Activated CD4-positive, CD25-positive, alpha-beta regulatory T cell treated with anti-CD3 and anti-CD28 coated beads, Interleukin-2, amount 50 U/mL, for 72 hours (primary cell): Measurements from ENCODE around the gene RHAG.
"Not testable (repeated sequence)": the region's sequence is repeated elsewhere in the genome, so short reads cannot be mapped to it uniquely, and the experiment has no call there.

ENCODE experiments used
- DNase-seq: peaks from one replicate; pipeline ENCODE4 v3.0.0; 2021

RHAG gene

GRCh38 chr6:49635480-49635879, 1.2 kb downstream of the RHAG start:
- no peak for DNase-seq

DNA sequence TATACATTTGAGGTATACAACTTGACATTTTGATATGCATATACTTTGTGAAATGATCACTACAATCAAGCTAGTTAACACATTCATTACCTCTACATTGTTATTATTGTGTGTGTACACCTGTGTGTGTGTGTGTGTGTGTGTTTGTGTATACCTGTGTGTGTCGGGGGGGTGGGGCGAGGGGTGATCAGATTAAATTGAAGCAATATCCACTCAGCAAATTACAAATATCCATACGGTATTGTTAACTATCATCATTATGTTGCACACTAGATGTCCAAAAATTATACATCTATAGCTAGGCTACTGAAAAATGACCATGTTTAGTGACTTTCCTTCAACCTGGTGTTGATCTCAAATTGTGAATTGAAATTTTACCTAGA, 1.8 kb downstream of the RHAG start:
- no peak for DNase-seq

GRCh38 chr6:49634092-49634835, 2.4 kb downstream of the RHAG start:
- DNase-seq, result no peak

GRCh38 chr6:49633541-49633940, 3.1 kb downstream of the RHAG start:
- no peak for DNase-seq

GRCh38 chr6:49632727-49633126, 3.9 kb downstream of the RHAG start:
- no peak for DNase-seq

GRCh38 chr6:49629485-49630088, 7.1 kb downstream of the RHAG start:
- DNase-seq, result not testable (repeated sequence)

- DNase-seq, result no peak
Measured at GRCh38 chr6:49626811-49627210, 9.8 kb downstream of the RHAG start.

DNA sequence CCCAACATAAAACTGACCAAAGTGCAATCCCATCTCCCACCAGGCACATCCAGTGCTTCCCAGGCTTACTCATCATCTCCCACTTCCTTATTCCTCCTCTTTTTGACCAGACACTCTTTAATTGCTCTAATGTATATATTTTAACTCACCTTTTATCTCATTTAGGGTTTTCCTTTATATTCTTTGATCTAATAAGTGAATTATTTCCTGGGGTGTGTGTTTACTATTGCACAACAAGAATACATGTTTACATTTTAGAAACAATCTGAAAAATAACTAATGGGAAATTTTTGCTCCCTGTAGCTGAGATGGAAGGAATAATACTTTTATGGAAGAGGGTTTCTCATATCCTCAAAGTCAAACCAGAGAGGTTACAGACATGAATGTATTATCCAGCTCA, 18.4 kb downstream of the RHAG start:
- DNase-seq, result no peak

- DNase-seq, result not testable (repeated sequence)
Measured at GRCh38 chr6:49614144-49614543, 22.5 kb downstream of the RHAG start.

- no peak for DNase-seq
Measured at GRCh38 chr6:49609285-49609684, 27.4 kb downstream of the RHAG start.

DNA sequence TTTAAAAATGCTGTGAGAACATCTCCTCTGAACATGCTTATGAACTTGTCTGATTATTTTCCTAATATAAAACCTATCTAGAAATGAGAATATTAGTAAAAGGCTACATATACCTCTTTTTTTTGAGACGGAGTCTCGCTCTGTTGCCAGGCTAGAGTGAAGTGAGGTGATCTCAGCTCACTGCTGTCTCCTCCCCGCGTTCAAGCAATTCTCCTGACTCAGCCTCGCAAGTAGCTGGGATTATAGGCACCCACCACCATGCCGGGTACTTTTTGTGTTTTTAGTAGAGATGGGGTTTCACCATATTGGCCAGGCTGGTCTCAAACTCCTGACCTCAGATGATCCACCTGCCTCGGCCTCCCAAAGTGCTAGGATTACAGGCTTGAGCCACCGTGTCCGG, 28.4 kb downstream of the RHAG start:
- not testable (repeated sequence) for DNase-seq

- no peak for DNase-seq
Measured at GRCh38 chr6:49607391-49607982, 29.2 kb downstream of the RHAG start.

DNA sequence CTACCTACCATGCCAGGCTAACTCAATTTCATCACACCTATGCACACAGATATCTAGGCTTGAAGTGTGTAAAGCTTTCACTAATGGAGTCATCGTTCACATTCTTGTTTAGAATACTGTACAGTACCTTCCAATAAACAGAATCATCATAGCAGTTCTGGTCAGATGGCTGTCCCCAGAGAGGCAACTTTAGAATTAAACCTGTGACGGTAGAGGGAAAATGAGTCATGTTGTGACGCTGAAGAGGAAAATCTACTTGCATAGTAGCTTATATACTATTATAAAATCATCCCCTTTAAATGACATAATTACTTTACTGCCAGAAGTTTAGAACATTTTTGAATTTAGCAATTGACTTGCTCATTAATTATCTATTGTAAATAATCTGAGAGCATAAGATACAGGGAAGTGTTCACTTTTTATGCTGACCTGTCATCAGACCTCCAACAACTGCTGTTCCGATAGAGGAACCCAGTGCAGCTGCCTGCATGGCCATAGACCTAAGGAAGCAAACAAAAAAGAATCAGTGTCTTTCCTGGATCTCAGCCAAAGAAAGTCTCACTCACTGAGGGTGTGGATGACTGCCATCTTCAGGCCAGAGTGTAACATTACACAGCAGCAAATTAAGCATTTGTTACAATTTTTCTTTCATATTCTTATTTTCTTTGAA, 29.8 kb downstream of the RHAG start:
- no peak for DNase-seq

GRCh38 chr6:49604080-49604479, 32.6 kb downstream of the RHAG start:
- DNase-seq, result not testable (repeated sequence)

- not testable (repeated sequence) for DNase-seq
Measured at GRCh38 chr6:49587262-49587661, 49.4 kb downstream of the RHAG start.

- DNase-seq, result no peak
Measured at GRCh38 chr6:49582529-49582928, 54.1 kb downstream of the RHAG start.

GRCh38 chr6:49579649-49580048, 57.0 kb downstream of the RHAG start:
- DNase-seq, result no peak

- DNase-seq, result no peak
Measured at GRCh38 chr6:49576618-49577017, 60.0 kb downstream of the RHAG start.

DNA sequence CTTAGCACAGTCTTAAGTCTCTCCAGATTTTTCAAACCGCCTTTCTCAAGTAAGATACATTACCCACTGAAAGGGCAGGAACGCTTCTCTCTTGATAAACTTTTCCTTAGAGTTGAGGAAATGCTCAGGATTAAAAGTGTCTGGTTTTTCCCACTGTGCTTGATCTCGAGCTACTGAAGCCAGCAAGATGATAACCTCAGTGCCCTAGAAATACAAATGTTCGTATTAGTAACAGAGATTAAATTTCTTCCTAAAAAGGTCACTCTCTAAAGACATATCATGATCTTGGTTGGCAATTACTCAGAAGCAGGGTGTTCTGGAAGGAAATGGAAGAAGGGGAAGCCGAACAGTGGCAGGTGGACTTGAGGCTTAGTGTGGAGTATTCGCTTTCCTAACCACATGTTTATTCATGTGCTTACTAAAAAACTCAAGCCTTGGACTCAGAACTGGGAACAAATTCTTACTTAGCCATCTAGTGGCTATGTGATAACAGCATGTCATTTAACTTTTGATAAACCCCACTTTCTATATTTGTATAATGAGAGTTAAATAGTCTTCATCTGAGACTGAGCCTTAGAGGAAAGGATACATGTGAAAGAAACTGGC, 66.1 kb downstream of the RHAG start:
- DNase-seq, result no peak

DNA sequence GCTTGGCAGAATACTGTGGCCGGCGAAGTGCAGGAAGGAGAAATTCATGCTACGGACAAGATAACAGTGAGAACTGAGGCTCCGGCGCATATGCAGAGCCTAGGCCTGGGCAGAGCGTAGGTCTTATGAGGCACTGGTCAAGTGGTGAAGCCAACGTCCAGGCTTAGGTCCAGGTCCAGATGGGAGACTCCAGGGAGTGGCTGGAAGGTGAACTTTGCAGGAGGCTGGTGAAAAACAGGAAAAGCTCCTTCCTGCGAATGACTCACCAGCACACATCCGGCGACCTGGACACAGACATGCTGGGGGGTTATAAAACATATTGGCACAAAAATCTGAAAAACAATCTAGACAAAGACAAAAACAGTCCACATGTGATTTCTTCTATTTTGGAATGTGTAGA, 70.8 kb downstream of the RHAG start:
- no peak for DNase-seq

DNA sequence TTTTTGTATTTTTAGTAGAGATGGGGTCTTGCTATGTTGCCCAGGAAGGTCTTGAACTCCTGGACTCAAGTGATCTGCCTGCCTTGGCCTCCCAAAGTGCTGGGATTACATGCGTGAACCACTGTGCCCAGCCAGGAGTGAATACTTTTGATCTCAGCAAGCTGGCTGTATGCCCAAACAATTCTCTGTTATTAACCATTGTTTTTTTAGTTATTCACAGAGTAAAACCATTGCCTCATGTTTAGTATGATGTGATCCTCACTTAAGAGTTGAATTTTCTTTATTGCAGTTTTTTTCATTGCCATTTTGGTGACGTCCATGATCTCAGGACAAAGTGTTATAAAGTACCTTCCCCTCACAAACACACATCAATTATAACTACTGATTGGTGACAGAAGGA, 71.4 kb downstream of the RHAG start:
- no peak for DNase-seq

GRCh38 chr6:49564552-49564951, 72.1 kb downstream of the RHAG start:
- no peak for DNase-seq
